Activated naive CD4-positive, alpha-beta T cell (primary cell): ENCODE measurements around the gene PDE5A.

Source experiments
- DNase-seq, 4 experiments: peaks; one replicate each; lab custom pipeline; 2025; lab: John Stamatoyannopoulos, UW

The PDE5A gene

GRCh38 chr4:119585771-119586170 lies 42.8 kb downstream of the PDE5A start:
- DNase-seq = no peak

- no peak for DNase-seq
These were observed 47.3 kb downstream of the PDE5A start for GRCh38 chr4:119581190-119581873.

GRCh38 chr4:119580293-119580692 lies 48.3 kb downstream of the PDE5A start:
- no peak for DNase-seq

GRCh38 chr4:119579823-119580222 lies 48.8 kb downstream of the PDE5A start:
- no peak for DNase-seq

GRCh38 chr4:119570401-119570800 lies 58.2 kb downstream of the PDE5A start:
- DNase-seq = no peak

GRCh38 chr4:119564106-119564505 lies 64.5 kb downstream of the PDE5A start:
- no peak for DNase-seq

- DNase-seq = no peak
These were observed 69.5 kb downstream of the PDE5A start for GRCh38 chr4:119559044-119559647.

- no peak for DNase-seq
These were observed 77.6 kb downstream of the PDE5A start for GRCh38 chr4:119550857-119551532.

GRCh38 chr4:119549639-119550038 lies 79.0 kb downstream of the PDE5A start:
- DNase-seq = no peak

GRCh38 chr4:119543779-119544178 lies 84.8 kb downstream of the PDE5A start:
- no peak for DNase-seq

- DNase-seq = no peak
These were observed 85.4 kb downstream of the PDE5A start for GRCh38 chr4:119543187-119543586.

- DNase-seq = no peak
These were observed 88.4 kb downstream of the PDE5A start for GRCh38 chr4:119540249-119540648.

- DNase-seq = no peak
These were observed 91.0 kb downstream of the PDE5A start for GRCh38 chr4:119537586-119537985.

GRCh38 chr4:119536572-119537528 lies 91.8 kb downstream of the PDE5A start:
- no peak for DNase-seq

- DNase-seq = no peak
These were observed 96.3 kb downstream of the PDE5A start for GRCh38 chr4:119532319-119532718.

GRCh38 chr4:119529788-119530187 lies 98.8 kb downstream of the PDE5A start:
- no peak for DNase-seq

- DNase-seq = no peak
These were observed 101.6 kb downstream of the PDE5A start for GRCh38 chr4:119526786-119527550.

- no peak for DNase-seq
These were observed 102.6 kb downstream of the PDE5A start for GRCh38 chr4:119525771-119526712.

GRCh38 chr4:119525005-119525749 lies 103.4 kb downstream of the PDE5A start:
- no peak for DNase-seq

GRCh38 chr4:119523399-119523798 lies 105.2 kb downstream of the PDE5A start:
- DNase-seq = no peak
